Measurements from ENCODE around the gene SHISA7.
"Not testable (repeated sequence)": the region's sequence is repeated elsewhere in the genome, so short reads cannot be mapped to it uniquely, and the experiment has no call there.

Gene SHISA7

GRCh38 chr19:55463583-55464031 is 20.5 kb upstream of the SHISA7 start:
- no peak for DNase-seq (ENCODE audit: low read depth)

GRCh38 chr19:55462722-55463121 is 19.6 kb upstream of the SHISA7 start:
- DNase-seq (ENCODE audit: low read depth), result no peak

GRCh38 chr19:55461974-55462626 is 19.0 kb upstream of the SHISA7 start:
- no peak for DNase-seq (ENCODE audit: low read depth)

GRCh38 chr19:55461259-55461973 is 18.3 kb upstream of the SHISA7 start, which contains the start of gene ISOC2:
TSS of gene ISOC2 (minus strand) at chr19:55461642. CDS start at chr19:55456486, 5,156 bp downstream.
- DNase-seq (ENCODE audit: low read depth), result peak; percentile 100

GRCh38 chr19:55460670-55461258 is 17.7 kb upstream of the SHISA7 start:
- DNase-seq (ENCODE audit: low read depth), result peak; percentile 82

GRCh38 chr19:55459950-55460657 is 17.0 kb upstream of the SHISA7 start:
- DNase-seq (ENCODE audit: low read depth), result no peak

GRCh38 chr19:55459551-55459949 is 16.4 kb upstream of the SHISA7 start:
- DNase-seq (ENCODE audit: low read depth), result no peak

- DNase-seq (ENCODE audit: low read depth), result no peak
These were observed 14.8 kb upstream of the SHISA7 start for GRCh38 chr19:55457683-55458457.

GRCh38 chr19:55456347-55456746 is 13.2 kb upstream of the SHISA7 start:
- no peak for DNase-seq (ENCODE audit: low read depth)

- DNase-seq (ENCODE audit: low read depth), result no peak
These were observed 12.6 kb upstream of the SHISA7 start for GRCh38 chr19:55455576-55456235.

GRCh38 chr19:55454787-55455243 is 11.7 kb upstream of the SHISA7 start:
- DNase-seq (ENCODE audit: low read depth), result no peak

- DNase-seq (ENCODE audit: low read depth), result no peak
These were observed 10.6 kb upstream of the SHISA7 start for GRCh38 chr19:55453511-55454260.

- no peak for DNase-seq (ENCODE audit: low read depth)
These were observed 9.7 kb upstream of the SHISA7 start for GRCh38 chr19:55452749-55453346.

GRCh38 chr19:55451965-55452748 is 9.1 kb upstream of the SHISA7 start:
- no peak for DNase-seq (ENCODE audit: low read depth)

- DNase-seq (ENCODE audit: low read depth), result no peak
These were observed 8.3 kb upstream of the SHISA7 start for GRCh38 chr19:55451163-55451964.

GRCh38 chr19:55449469-55449868 is 6.4 kb upstream of the SHISA7 start:
- DNase-seq (ENCODE audit: low read depth), result no peak

GRCh38 chr19:55448175-55448490 is 5.0 kb upstream of the SHISA7 start:
- not testable (repeated sequence) for DNase-seq (ENCODE audit: low read depth)

GRCh38 chr19:55447421-55448174 is 4.5 kb upstream of the SHISA7 start:
- DNase-seq (ENCODE audit: low read depth), result no peak

Data from fibroblast of the conjunctiva (primary cell).